H9 (cell line): ENCODE results near the gene VASP. TPM values are rescaled to one million over a fixed set of nuclear protein-coding genes. Genes with fewer than 3 reads are reported as not detected.

ENCODE experiments used
- DNase-seq: peaks from one replicate; pipeline ENCODE4 v3.0.0-alpha.2; 2017
- H2AFZ ChIP-seq: one replicate; pipeline ENCODE4 v1.6.1; 2013; ENCODE audit warnings: mild to moderate bottlenecking, low read length, control low read depth, moderate library complexity
- H2AK5ac ChIP-seq: 2 replicates; pipeline ENCODE4 v1.6.1; 2013; ENCODE audit warnings: low read length, control low read depth, mixed read lengths; ENCODE audit not compliant: insufficient read length
- H2BK120ac ChIP-seq: one replicate; pipeline ENCODE4 v1.6.1; 2013; ENCODE audit warnings: low read depth, mild to moderate bottlenecking, low read length, control low read depth, inconsistent platforms; ENCODE audit not compliant: poor library complexity, severe bottlenecking
- H2BK12ac ChIP-seq: 2 replicates; pipeline ENCODE4 v1.6.1; 2013; ENCODE audit warnings: low read length, control low read depth, mixed read lengths, low read depth; ENCODE audit not compliant: insufficient read length
- H2BK15ac ChIP-seq: 2 replicates; pipeline ENCODE4 v1.6.1; 2013; ENCODE audit warnings: low read depth, low read length, control low read depth
- H2BK20ac ChIP-seq: one replicate; pipeline ENCODE4 v1.6.1; 2013; ENCODE audit warnings: low read depth, mild to moderate bottlenecking, low read length, control low read depth, inconsistent platforms; ENCODE audit not compliant: poor library complexity, severe bottlenecking
- H2BK5ac ChIP-seq: 2 replicates; pipeline ENCODE4 v1.6.1; 2013; ENCODE audit warnings: low read length, control low read depth, mixed read lengths; ENCODE audit not compliant: insufficient read length
- H3K14ac ChIP-seq: 2 replicates; pipeline ENCODE4 v1.6.1; 2013; ENCODE audit warnings: low read length, control low read depth; ENCODE audit not compliant: insufficient read depth
- H3K18ac ChIP-seq: 2 replicates; pipeline ENCODE4 v1.6.1; 2013; ENCODE audit warnings: low read depth, mild to moderate bottlenecking, mixed read lengths, low read length, control low read depth; ENCODE audit not compliant: insufficient read length
- H3K23ac ChIP-seq: 2 replicates; pipeline ENCODE4 v1.6.1; 2013; ENCODE audit warnings: low read length, control low read depth, mixed read lengths, low read depth; ENCODE audit not compliant: insufficient read length
- H3K23me2 ChIP-seq: 2 replicates; pipeline ENCODE4 v1.6.1; 2013; ENCODE audit warnings: low read depth, mild to moderate bottlenecking, mixed read lengths, low read length, control low read depth; ENCODE audit not compliant: insufficient read length, poor library complexity, severe bottlenecking
- H3K27ac ChIP-seq: 2 replicates; pipeline ENCODE4 v1.5.1; 2013; ENCODE audit warnings: low read length, control low read depth, mixed read lengths, low read depth; ENCODE audit not compliant: insufficient read length
- H3K27me3 ChIP-seq: 2 replicates; pipeline ENCODE4 v1.6.1; 2013; ENCODE audit warnings: low read length, control low read depth, inconsistent platforms; ENCODE audit not compliant: insufficient read depth
- H3K4ac ChIP-seq: 2 replicates; pipeline ENCODE4 v1.6.1; 2013; ENCODE audit warnings: low read depth, mild to moderate bottlenecking, control low read depth, inconsistent platforms, low read length, moderate library complexity
- H3K4me1 ChIP-seq: 2 replicates; pipeline ENCODE4 v1.6.1; 2013; ENCODE audit warnings: low read length, control low read depth, inconsistent platforms; ENCODE audit not compliant: insufficient read depth
- H3K4me2 ChIP-seq: 2 replicates; pipeline ENCODE4 v1.6.1; 2013; ENCODE audit warnings: low read length, control low read depth, mixed read lengths; ENCODE audit not compliant: insufficient read length, insufficient read depth
- H3K56ac ChIP-seq: 2 replicates; pipeline ENCODE4 v1.6.1; 2013; ENCODE audit warnings: low read depth, mild to moderate bottlenecking, mixed read lengths, low read length, control low read depth; ENCODE audit not compliant: insufficient read length
- H3K79me1 ChIP-seq: 2 replicates; pipeline ENCODE4 v1.6.1; 2013; ENCODE audit warnings: low read depth, mild to moderate bottlenecking, moderate library complexity, low read length, control low read depth, inconsistent platforms; ENCODE audit not compliant: insufficient read depth, poor library complexity, severe bottlenecking
- H3K79me2 ChIP-seq: 2 replicates; pipeline ENCODE4 v1.6.1; 2013; ENCODE audit warnings: low read length, control low read depth, inconsistent platforms; ENCODE audit not compliant: insufficient read depth
- H3K9ac ChIP-seq: 2 replicates; pipeline ENCODE4 v1.6.1; 2013; ENCODE audit warnings: low read length, control low read depth, mixed read lengths; ENCODE audit not compliant: insufficient read length; ENCODE audit errors: extremely low read depth
- H3K9me3 ChIP-seq: one replicate; pipeline ENCODE4 v1.6.1; 2013; ENCODE audit warnings: low read depth, low read length, inconsistent platforms; ENCODE audit not compliant: control insufficient read depth
- H3T11ph ChIP-seq: one replicate; pipeline ENCODE4 v1.6.1; 2013; ENCODE audit warnings: mild to moderate bottlenecking, low read length, control low read depth, inconsistent platforms
- H4K20me1 ChIP-seq: one replicate; pipeline ENCODE4 v1.6.1; 2013; ENCODE audit not compliant: control insufficient read depth, insufficient read length, insufficient read depth
- H4K5ac ChIP-seq: 2 replicates; pipeline ENCODE4 v1.6.1; 2013; ENCODE audit warnings: low read depth, mild to moderate bottlenecking, mixed read lengths, low read length, control low read depth; ENCODE audit not compliant: insufficient read length
- H4K8ac ChIP-seq: replicated peaks from 2 replicates; pipeline ENCODE4 v1.6.1; 2013; ENCODE audit warnings: low read length, control low read depth, mixed read lengths, low read depth; ENCODE audit not compliant: insufficient read length
- H4K91ac ChIP-seq: 2 replicates; pipeline ENCODE4 v1.6.1; 2013; ENCODE audit warnings: low read depth, mild to moderate bottlenecking, moderate library complexity, mixed read lengths, low read length, control low read depth; ENCODE audit not compliant: insufficient read length
- H3K27ac Mint-ChIP-seq, 3 experiments: 2 replicates in 2 of 3; 3 replicates in 1 of 3; pipeline ENCODE4 v1.8.0; 2020 to 2021; ENCODE audit warnings: mixed read lengths in 3 of 3, mild to moderate bottlenecking in 1 of 3, moderate library complexity in 1 of 3
- H3K27me3 Mint-ChIP-seq: 2 replicates; pipeline ENCODE4 v1.8.0; 2021; ENCODE audit warnings: low read depth, mild to moderate bottlenecking, moderate library complexity, mixed read lengths
- H3K36me3 Mint-ChIP-seq, 3 experiments: 2 replicates in 2 of 3; 3 replicates in 1 of 3; pipeline ENCODE4 v1.8.0; 2020 to 2021; ENCODE audit warnings: low read depth in 3 of 3, mixed read lengths in 3 of 3; ENCODE audit not compliant: insufficient read depth in 1 of 3
- H3K4me1 Mint-ChIP-seq, 2 experiments: 2 replicates each; pipeline ENCODE4 v1.8.0; 2020; ENCODE audit warnings: mixed read lengths in 2 of 2
- H3K4me3 Mint-ChIP-seq, 2 experiments: 2 replicates in 1 of 2; 3 replicates in 1 of 2; pipeline ENCODE4 v1.8.0; 2020 to 2021; ENCODE audit warnings: mild to moderate bottlenecking in 2 of 2, mixed read lengths in 2 of 2, moderate library complexity in 1 of 2
- H3K9me3 Mint-ChIP-seq, 2 experiments: 2 replicates in 1 of 2; 3 replicates in 1 of 2; pipeline ENCODE4 v1.8.0; 2020; ENCODE audit warnings: mild to moderate bottlenecking in 2 of 2, mixed read lengths in 2 of 2, moderate library complexity in 1 of 2
- WGBS: extraction: QIAGEN DNeasy Blood & Tissue Kit; methylation state at CpG from one replicate; pipeline ENCODE4 v1.1.7; 2013; ENCODE audit warnings: missing lambda C conversion rate, low lambda C conversion rate, mixed read lengths; ENCODE audit not compliant: insufficient read length; ENCODE audit errors: extremely low coverage; 5-methylcytosine and 5-hydroxymethylcytosine counted together
- total RNA-seq: library from RNA; stranded (reverse); gene quantifications from 2 replicates; pipeline ENCODE4 v1.2.1, GENCODE V29; 2021
- TF ChIP-seq, protein P1 (sequence below): fragments of 200-600 bp; sonication (generic); conservative IDR thresholded peaks from 3 replicates; pipeline ENCODE4 v1.8.0; 2021; ENCODE audit warnings: antibody characterized with exemption, mild to moderate bottlenecking

Gene VASP
- total RNA-seq, 1 experiment from 2014 or later = 157 TPM

DNA sequence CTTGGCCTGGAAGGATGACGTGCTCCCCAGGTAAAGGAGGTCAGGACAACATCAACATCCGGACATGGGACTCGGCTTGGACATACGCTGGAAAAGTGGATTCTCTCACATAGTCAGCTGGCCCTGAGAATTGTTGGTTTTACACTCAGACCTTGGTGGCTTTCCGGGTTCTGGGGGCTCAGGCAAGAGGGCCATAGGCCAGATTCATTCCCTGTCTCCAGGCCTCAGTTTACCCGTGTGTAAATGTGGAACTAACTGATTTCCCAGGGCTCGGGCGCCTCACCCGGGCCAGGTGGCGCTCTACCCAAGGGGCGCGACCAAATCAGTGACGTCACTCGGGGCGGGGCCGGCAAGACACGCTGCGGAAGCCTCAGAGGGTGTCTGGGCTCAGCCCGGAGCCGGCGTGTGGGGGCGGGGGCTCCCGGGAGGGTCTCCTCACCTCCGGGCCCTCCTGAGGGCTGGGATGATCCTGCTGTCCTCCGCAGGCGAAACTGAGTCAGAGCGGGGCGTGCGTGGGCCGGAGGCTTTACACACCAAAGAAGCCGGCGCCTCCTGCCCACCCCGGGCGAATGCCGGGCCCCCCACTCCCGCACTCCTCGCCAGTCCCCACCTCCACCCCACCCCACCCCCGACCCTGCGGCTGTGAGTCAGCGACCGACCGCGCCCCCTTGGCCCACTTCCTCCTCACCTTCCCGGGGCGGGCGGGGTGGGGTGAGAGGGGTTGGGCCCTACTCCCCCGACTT is 862 bp upstream of the VASP start:
- no peak overlapping the region for H4K8ac ChIP-seq
- H3K4ac ChIP-seq = no peak overlapping the region
- no peaks in the 10 kb centered on the region; a peak in 1 of 5 replicates for H3K9me3 Mint-ChIP-seq
- no peak overlapping the region for H3K27ac ChIP-seq
- no peak overlapping the region for H4K5ac ChIP-seq
- peak overlapping the region; percentile 81 to 96 for H3K4me3 Mint-ChIP-seq
- no peak overlapping the region for H2BK20ac ChIP-seq
- H3K27ac Mint-ChIP-seq = peak overlapping the region in 2 of 3 experiments; percentile 91 to 95; a peak in 4 of 7 replicates
- no peaks in the 10 kb centered on the region for H4K20me1 ChIP-seq
- peaks cover 8% of the 10 kb centered on the region for H3K79me1 ChIP-seq
- no peak overlapping the region for H2AK5ac ChIP-seq
- no CpG with 5 or more reads among the region's 47 CpGs for WGBS
- no peaks in the 10 kb centered on the region for H3K27me3 ChIP-seq
- H3K23ac ChIP-seq = no peak overlapping the region
- H3K23me2 ChIP-seq = peaks cover 20% of the 10 kb centered on the region
- no peak overlapping the region for H3K56ac ChIP-seq
- H3K79me2 ChIP-seq = peaks cover 27% of the 10 kb centered on the region; the same call in 1 of the 2 replicates
- peak overlapping the region; percentile 83 for H3K14ac ChIP-seq
- no peak overlapping the region for H2BK5ac ChIP-seq
- peaks cover 20 to 34% of the 10 kb centered on the region in 2 experiments for H3K4me1 Mint-ChIP-seq
- no peaks in the 10 kb centered on the region for H3K9me3 ChIP-seq
- H2BK120ac ChIP-seq = no peak overlapping the region
- H3K4me2 ChIP-seq = peak overlapping the region; percentile 88
- H3K27me3 Mint-ChIP-seq = peaks cover 1% of the 10 kb centered on the region; the same call in 1 of the 2 replicates
- no peak overlapping the region for H3T11ph ChIP-seq
- H3K36me3 Mint-ChIP-seq = peaks cover 0 to 18% (median 7%) of the 10 kb centered on the region in 3 experiments; a peak in 4 of 7 replicates
- H4K91ac ChIP-seq = no peak overlapping the region
- H3K9ac ChIP-seq = peak overlapping the region; percentile 45
- no peak overlapping the region for H2BK15ac ChIP-seq
- no peaks in the 10 kb centered on the region; the same call in 1 of the 2 replicates for H3K4me1 ChIP-seq
- H2BK12ac ChIP-seq = no peak overlapping the region
- peak overlapping the region; percentile 92 for H3K18ac ChIP-seq
- no peak overlapping the region for H2AFZ ChIP-seq
- peak; percentile 97 for DNase-seq
- TF ChIP-seq, protein P1, sequence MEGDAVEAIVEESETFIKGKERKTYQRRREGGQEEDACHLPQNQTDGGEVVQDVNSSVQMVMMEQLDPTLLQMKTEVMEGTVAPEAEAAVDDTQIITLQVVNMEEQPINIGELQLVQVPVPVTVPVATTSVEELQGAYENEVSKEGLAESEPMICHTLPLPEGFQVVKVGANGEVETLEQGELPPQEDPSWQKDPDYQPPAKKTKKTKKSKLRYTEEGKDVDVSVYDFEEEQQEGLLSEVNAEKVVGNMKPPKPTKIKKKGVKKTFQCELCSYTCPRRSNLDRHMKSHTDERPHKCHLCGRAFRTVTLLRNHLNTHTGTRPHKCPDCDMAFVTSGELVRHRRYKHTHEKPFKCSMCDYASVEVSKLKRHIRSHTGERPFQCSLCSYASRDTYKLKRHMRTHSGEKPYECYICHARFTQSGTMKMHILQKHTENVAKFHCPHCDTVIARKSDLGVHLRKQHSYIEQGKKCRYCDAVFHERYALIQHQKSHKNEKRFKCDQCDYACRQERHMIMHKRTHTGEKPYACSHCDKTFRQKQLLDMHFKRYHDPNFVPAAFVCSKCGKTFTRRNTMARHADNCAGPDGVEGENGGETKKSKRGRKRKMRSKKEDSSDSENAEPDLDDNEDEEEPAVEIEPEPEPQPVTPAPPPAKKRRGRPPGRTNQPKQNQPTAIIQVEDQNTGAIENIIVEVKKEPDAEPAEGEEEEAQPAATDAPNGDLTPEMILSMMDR = peak; percentile 60; the same call in 2 of the 3 replicates
